ENCODE data around the gene HSD11B1L.

The HSD11B1L gene

GRCh38 chr19:5705552-5705951, 24.7 kb downstream of the HSD11B1L start:
- Histone ChIP-seq H3K27me3 (ENCODE audit: insufficient read depth, insufficient read length) (no peaks in the 10 kb centered on the region), H3K9me3 (ENCODE audit: insufficient read depth, low read length) (peaks cover 24% of the 10 kb centered on the region; the same call in 1 of the 2 replicates), H3K36me3 (ENCODE audit: insufficient read depth, insufficient read length, low read length) (peaks cover 77% of the 10 kb centered on the region), H3K4me1 (ENCODE audit: insufficient read depth, insufficient read length) (no peaks in the 10 kb centered on the region), H3K4me3 (ENCODE audit: insufficient read length, low read depth) (no peak overlapping the region), H3K9ac (ENCODE audit: insufficient read length, low read depth) (no peak overlapping the region)
- DNase-seq (ENCODE audit: low read depth, low spot score): no peak
- TF ChIP-seq ZNF274 (IDR thresholded peaks at IDR 0.05; ENCODE audit: low read depth, low read length): no peak
- no peak for TF ChIP-seq SUZ12 (IDR thresholded peaks at IDR 0.05; ENCODE audit: extremely low read depth, insufficient read depth, insufficient read length)
- no peak for TF ChIP-seq YY1 (IDR thresholded peaks at IDR 0.05; ENCODE audit: insufficient read depth, insufficient read length)

GRCh38 chr19:5706876-5707573, 26.2 kb downstream of the HSD11B1L start:
- no peak overlapping the region for H3K9ac ChIP-seq (ENCODE audit: insufficient read length, low read depth)
- DNase-seq (ENCODE audit: low read depth, low spot score): no peak
- H3K36me3 ChIP-seq (ENCODE audit: insufficient read depth, insufficient read length, low read length): peaks cover 83% of the 10 kb centered on the region
- TF ChIP-seq YY1 (IDR thresholded peaks at IDR 0.05; ENCODE audit: insufficient read depth, insufficient read length) (no peak), ZNF274 (IDR thresholded peaks at IDR 0.05; ENCODE audit: low read depth, low read length) (no peak), SUZ12 (IDR thresholded peaks at IDR 0.05; ENCODE audit: extremely low read depth, insufficient read depth, insufficient read length) (no peak)
- H3K4me3 ChIP-seq (ENCODE audit: insufficient read length, low read depth): no peak overlapping the region
- H3K9me3 ChIP-seq (ENCODE audit: insufficient read depth, low read length): peaks cover 14% of the 10 kb centered on the region; the same call in 1 of the 2 replicates
- no peaks in the 10 kb centered on the region for H3K4me1 ChIP-seq (ENCODE audit: insufficient read depth, insufficient read length)
- no peaks in the 10 kb centered on the region for H3K27me3 ChIP-seq (ENCODE audit: insufficient read depth, insufficient read length)

GRCh38 chr19:5707576-5708575, 27.0 kb downstream of the HSD11B1L start:
- peaks cover 11% of the 10 kb centered on the region; the same call in 1 of the 2 replicates for H3K9me3 ChIP-seq (ENCODE audit: insufficient read depth, low read length)
- DNase-seq (ENCODE audit: low read depth, low spot score): no peak
- H3K36me3 ChIP-seq (ENCODE audit: insufficient read depth, insufficient read length, low read length): peaks cover 92% of the 10 kb centered on the region
- H3K9ac ChIP-seq (ENCODE audit: insufficient read length, low read depth): no peak overlapping the region
- no peak overlapping the region for H3K4me3 ChIP-seq (ENCODE audit: insufficient read length, low read depth)
- H3K27me3 ChIP-seq (ENCODE audit: insufficient read depth, insufficient read length): no peaks in the 10 kb centered on the region
- TF ChIP-seq SUZ12 (IDR thresholded peaks at IDR 0.05; ENCODE audit: extremely low read depth, insufficient read depth, insufficient read length) (no peak), YY1 (IDR thresholded peaks at IDR 0.05; ENCODE audit: insufficient read depth, insufficient read length) (no peak), ZNF274 (IDR thresholded peaks at IDR 0.05; ENCODE audit: low read depth, low read length) (no peak)
- H3K4me1 ChIP-seq (ENCODE audit: insufficient read depth, insufficient read length): no peaks in the 10 kb centered on the region

GRCh38 chr19:5711025-5711424, 30.2 kb downstream of the HSD11B1L start:
- TF ChIP-seq ZNF274 (IDR thresholded peaks at IDR 0.05; ENCODE audit: low read depth, low read length) (no peak), YY1 (IDR thresholded peaks at IDR 0.05; ENCODE audit: insufficient read depth, insufficient read length) (no peak), SUZ12 (IDR thresholded peaks at IDR 0.05; ENCODE audit: extremely low read depth, insufficient read depth, insufficient read length) (no peak)
- Histone ChIP-seq H3K36me3 (ENCODE audit: insufficient read depth, insufficient read length, low read length) (peaks cover 83% of the 10 kb centered on the region), H3K9me3 (ENCODE audit: insufficient read depth, low read length) (no peaks in the 10 kb centered on the region), H3K4me3 (ENCODE audit: insufficient read length, low read depth) (no peak overlapping the region), H3K4me1 (ENCODE audit: insufficient read depth, insufficient read length) (no peaks in the 10 kb centered on the region), H3K27me3 (ENCODE audit: insufficient read depth, insufficient read length) (no peaks in the 10 kb centered on the region), H3K9ac (ENCODE audit: insufficient read length, low read depth) (no peak overlapping the region)
- DNase-seq (ENCODE audit: low read depth, low spot score): no peak

GRCh38 chr19:5711713-5712161, 30.9 kb downstream of the HSD11B1L start:
- Histone ChIP-seq H3K4me3 (ENCODE audit: insufficient read length, low read depth) (no peak overlapping the region), H3K36me3 (ENCODE audit: insufficient read depth, insufficient read length, low read length) (peaks cover 82% of the 10 kb centered on the region), H3K27me3 (ENCODE audit: insufficient read depth, insufficient read length) (no peaks in the 10 kb centered on the region), H3K9ac (ENCODE audit: insufficient read length, low read depth) (peak overlapping the region; percentile 21), H3K9me3 (ENCODE audit: insufficient read depth, low read length) (no peaks in the 10 kb centered on the region), H3K4me1 (ENCODE audit: insufficient read depth, insufficient read length) (no peaks in the 10 kb centered on the region)
- TF ChIP-seq YY1 (IDR thresholded peaks at IDR 0.05; ENCODE audit: insufficient read depth, insufficient read length) (no peak), ZNF274 (IDR thresholded peaks at IDR 0.05; ENCODE audit: low read depth, low read length) (no peak), SUZ12 (IDR thresholded peaks at IDR 0.05; ENCODE audit: extremely low read depth, insufficient read depth, insufficient read length) (no peak)
- no peak for DNase-seq (ENCODE audit: low read depth, low spot score)

- peaks cover 79% of the 10 kb centered on the region for H3K36me3 ChIP-seq (ENCODE audit: insufficient read depth, insufficient read length, low read length)
These were observed 32.4 kb downstream of the HSD11B1L start for GRCh38 chr19:5713228-5713627.

More at GRCh38 chr19:5713228-5713627, 32.4 kb downstream of the HSD11B1L start:
- Histone ChIP-seq H3K27me3 (ENCODE audit: insufficient read depth, insufficient read length) (no peaks in the 10 kb centered on the region), H3K4me3 (ENCODE audit: insufficient read length, low read depth) (no peak overlapping the region), H3K9ac (ENCODE audit: insufficient read length, low read depth) (no peak overlapping the region), H3K9me3 (ENCODE audit: insufficient read depth, low read length) (no peaks in the 10 kb centered on the region), H3K4me1 (ENCODE audit: insufficient read depth, insufficient read length) (peaks cover 5% of the 10 kb centered on the region)
- TF ChIP-seq YY1 (IDR thresholded peaks at IDR 0.05; ENCODE audit: insufficient read depth, insufficient read length) (no peak), ZNF274 (IDR thresholded peaks at IDR 0.05; ENCODE audit: low read depth, low read length) (no peak), SUZ12 (IDR thresholded peaks at IDR 0.05; ENCODE audit: extremely low read depth, insufficient read depth, insufficient read length) (no peak)
- DNase-seq (ENCODE audit: low read depth, low spot score): no peak

All from NT2/D1 (cell line).